SH-SY5Y (cell line): Measurements from ENCODE around the gene SMIM29.

Experiments used
- GATA2 ChIP-seq: IDR thresholded peaks from 2 replicates; pipeline ENCODE4 v1.6.1; 2011; ENCODE audit warnings: mild to moderate bottlenecking, low read depth, low read length
- GATA3 ChIP-seq: IDR thresholded peaks from 2 replicates; pipeline ENCODE4 v1.6.1; 2011; ENCODE audit warnings: low read depth, mild to moderate bottlenecking, low read length, moderate library complexity

- TF ChIP-seq GATA3 (no peak), GATA2 (no peak)
Measured at GRCh38 chr6:34236443-34237315, 12.1 kb downstream of the SMIM29 start, which contains the start of gene HMGA1.
